ENCODE data around the gene MAFG. TPM values are rescaled to one million over a fixed set of nuclear protein-coding genes. Genes with fewer than 3 reads are reported as not detected.

MAFG gene
- polyA plus RNA-seq, 1 of the 3 experiments (the other 2 are of a cell fraction): 38.7 TPM

DNA sequence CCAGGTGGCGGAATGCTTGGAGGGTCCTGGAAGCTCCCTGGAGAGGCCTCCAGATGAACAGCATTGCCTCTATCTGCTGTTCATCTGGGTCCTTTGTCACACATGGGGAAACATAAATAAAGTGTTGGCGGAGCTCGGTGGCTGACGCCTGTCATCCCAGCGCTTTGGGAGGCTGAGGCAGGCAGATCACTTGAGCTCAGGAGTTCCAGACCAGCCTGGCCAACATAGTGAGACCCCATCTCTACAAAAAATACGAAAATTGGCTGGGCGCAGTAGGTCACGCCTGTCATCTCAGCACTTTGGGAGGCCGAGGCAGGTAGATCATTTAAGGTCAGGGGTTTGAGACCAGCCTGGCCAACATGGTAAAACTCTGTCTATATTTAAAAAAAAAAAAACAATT lies 17.3 kb upstream of the MAFG start (continued):
- TF ChIP-seq, protein P1, sequence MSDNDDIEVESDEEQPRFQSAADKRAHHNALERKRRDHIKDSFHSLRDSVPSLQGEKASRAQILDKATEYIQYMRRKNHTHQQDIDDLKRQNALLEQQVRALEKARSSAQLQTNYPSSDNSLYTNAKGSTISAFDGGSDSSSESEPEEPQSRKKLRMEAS (IDR thresholded peaks at IDR 0.05; ENCODE audit: low read depth): no peak
- TF ChIP-seq USF1 (IDR thresholded peaks at IDR 0.05; ENCODE audit: borderline replicate concordance, low read depth): no peak

- TF ChIP-seq MXI1 (IDR thresholded peaks at IDR 0.05; ENCODE audit: low read depth, low read length) (no peak), FOSL2 (IDR thresholded peaks at IDR 0.05; ENCODE audit: borderline replicate concordance, low read depth) (no peak), GATA2 (CRISPR knock-in tag; IDR thresholded peaks at IDR 0.05) (no peak), POLR2AphosphoS5 (IDR thresholded peaks at IDR 0.05; ENCODE audit: low read depth, low read length) (no peak), TEAD4 (IDR thresholded peaks at IDR 0.05; ENCODE audit: borderline replicate concordance, insufficient read depth) (no peak), CTCF (IDR thresholded peaks at IDR 0.05) (no peak), TCF12 (IDR thresholded peaks at IDR 0.05) (no peak), GABPA (IDR thresholded peaks at IDR 0.05; ENCODE audit: low read depth) (no peak), RCOR1 (IDR thresholded peaks at IDR 0.05; ENCODE audit: low read length) (no peak), NFIC (IDR thresholded peaks at IDR 0.05; ENCODE audit: borderline replicate concordance) (no peak), EZH2phosphoT487 (IDR thresholded peaks at IDR 0.05; ENCODE audit: borderline replicate concordance, low read depth) (no peak), FOXM1 (IDR thresholded peaks at IDR 0.05; ENCODE audit: low read depth) (no peak), YY1 (IDR thresholded peaks at IDR 0.05; ENCODE audit: low read depth) (no peak), RAD21 (IDR thresholded peaks at IDR 0.05; ENCODE audit: low read length) (no peak), SMC3 (IDR thresholded peaks at IDR 0.05; ENCODE audit: low read depth, low read length) (no peak), FOXJ3 (CRISPR knock-in tag; IDR thresholded peaks at IDR 0.05) (no peak)
- TF ChIP-seq, protein P1 (IDR thresholded peaks at IDR 0.05; ENCODE audit: low read depth): no peak
- TF ChIP-seq, protein P2, sequence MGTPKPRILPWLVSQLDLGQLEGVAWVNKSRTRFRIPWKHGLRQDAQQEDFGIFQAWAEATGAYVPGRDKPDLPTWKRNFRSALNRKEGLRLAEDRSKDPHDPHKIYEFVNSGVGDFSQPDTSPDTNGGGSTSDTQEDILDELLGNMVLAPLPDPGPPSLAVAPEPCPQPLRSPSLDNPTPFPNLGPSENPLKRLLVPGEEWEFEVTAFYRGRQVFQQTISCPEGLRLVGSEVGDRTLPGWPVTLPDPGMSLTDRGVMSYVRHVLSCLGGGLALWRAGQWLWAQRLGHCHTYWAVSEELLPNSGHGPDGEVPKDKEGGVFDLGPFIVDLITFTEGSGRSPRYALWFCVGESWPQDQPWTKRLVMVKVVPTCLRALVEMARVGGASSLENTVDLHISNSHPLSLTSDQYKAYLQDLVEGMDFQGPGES (IDR thresholded peaks at IDR 0.05; ENCODE audit: low read depth, low read length): no peak
- TF ChIP-seq, protein P3, sequence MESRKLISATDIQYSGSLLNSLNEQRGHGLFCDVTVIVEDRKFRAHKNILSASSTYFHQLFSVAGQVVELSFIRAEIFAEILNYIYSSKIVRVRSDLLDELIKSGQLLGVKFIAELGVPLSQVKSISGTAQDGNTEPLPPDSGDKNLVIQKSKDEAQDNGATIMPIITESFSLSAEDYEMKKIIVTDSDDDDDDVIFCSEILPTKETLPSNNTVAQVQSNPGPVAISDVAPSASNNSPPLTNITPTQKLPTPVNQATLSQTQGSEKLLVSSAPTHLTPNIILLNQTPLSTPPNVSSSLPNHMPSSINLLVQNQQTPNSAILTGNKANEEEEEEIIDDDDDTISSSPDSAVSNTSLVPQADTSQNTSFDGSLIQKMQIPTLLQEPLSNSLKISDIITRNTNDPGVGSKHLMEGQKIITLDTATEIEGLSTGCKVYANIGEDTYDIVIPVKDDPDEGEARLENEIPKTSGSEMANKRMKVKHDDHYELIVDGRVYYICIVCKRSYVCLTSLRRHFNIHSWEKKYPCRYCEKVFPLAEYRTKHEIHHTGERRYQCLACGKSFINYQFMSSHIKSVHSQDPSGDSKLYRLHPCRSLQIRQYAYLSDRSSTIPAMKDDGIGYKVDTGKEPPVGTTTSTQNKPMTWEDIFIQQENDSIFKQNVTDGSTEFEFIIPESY (IDR thresholded peaks at IDR 0.05; ENCODE audit: borderline replicate concordance, low read depth): no peak
- H3K9me2 ChIP-seq: no peaks in the 10 kb centered on the region
- no peaks in the 10 kb centered on the region for H3K9me3 ChIP-seq
- no peak overlapping the region for H3K9ac ChIP-seq
- ChIA-PET CTCF (interaction anchor here (0.6 to 17.7 kb wide), 5 partner anchors 9 to 245 kb away, joined by 3 to 216 read pairs (median 5); partner anchors contain the start of genes CENPX, LRRC45 and NOTUM), POLR2A (no interaction called here)
- no peaks in the 10 kb centered on the region for H3K27me3 ChIP-seq (ENCODE audit: insufficient read depth)
- DNase-seq: no peak
- no peak overlapping the region for H3K4me3 ChIP-seq (ENCODE audit: low read depth in 2 of 2, low read length in 1 of 2)
- H3F3A ChIP-seq (replicated peaks; ENCODE audit: insufficient read depth): no peaks in the 10 kb centered on the region
- WGBS (ENCODE audit: low lambda C conversion rate): 70% methylated on average over 11 of the region's 12 CpGs
- H4K20me1 ChIP-seq (ENCODE audit: insufficient read depth): no peaks in the 10 kb centered on the region
- no peak overlapping the region for H3K27ac ChIP-seq (ENCODE audit: low read depth in 2 of 2, low read length in 1 of 2)
- no peak overlapping the region for H2AFZ ChIP-seq (ENCODE audit: low read depth)
- H3K4me1 ChIP-seq (ENCODE audit: control insufficient read depth in 1 of 2, insufficient read depth in 2 of 2, low read depth in 1 of 2, low read length in 1 of 2): peaks cover 0 to 2% of the 10 kb centered on the region in 2 experiments; a peak in 1 of 4 replicates
- H3K79me2 ChIP-seq (ENCODE audit: insufficient read depth): no peaks in the 10 kb centered on the region; the same call in 1 of the 2 replicates
- no peaks in the 10 kb centered on the region for H3K36me3 ChIP-seq (replicated peaks in 1 of 2; ENCODE audit: control insufficient read depth in 1 of 2, insufficient read depth in 2 of 2, low read length in 1 of 2)
- no peak overlapping the region for H3K4me2 ChIP-seq
Measured at GRCh38 chr17:81942167-81942553, 14.6 kb upstream of the MAFG start.
